Hematopoietic multipotent progenitor cell treated with erythropoietin and hydrocortisone succinate and interleukin-3 and kit ligand, for 6 days (in vitro differentiated cells): ENCODE results near the gene TMEM238.

Experiments
- DNase-seq: peaks from one replicate; pipeline ENCODE4 v3.0.0-alpha.2; 2015

TMEM238 gene

GRCh38 chr19:55354698-55355212 is 29.3 kb downstream of the TMEM238 start, which contains the start of gene COX6B2:
COX6B2 (minus strand) TSS chr19:55354719; CDS start chr19:55354521, 198 bp downstream.
- peak; percentile 42 for DNase-seq

GRCh38 chr19:55353803-55354697 is 30.0 kb downstream of the TMEM238 start:
- DNase-seq = peak; percentile 75

GRCh38 chr19:55353356-55353802 is 30.7 kb downstream of the TMEM238 start:
- DNase-seq = no peak

- no peak for DNase-seq
Measured at GRCh38 chr19:55352549-55353145, 31.4 kb downstream of the TMEM238 start.

- no peak for DNase-seq
Measured at GRCh38 chr19:55352040-55352439, 32.1 kb downstream of the TMEM238 start.

GRCh38 chr19:55350620-55351315 is 33.3 kb downstream of the TMEM238 start:
- no peak for DNase-seq

GRCh38 chr19:55348317-55349034 is 35.6 kb downstream of the TMEM238 start:
- no peak for DNase-seq

GRCh38 chr19:55347442-55348009 is 36.6 kb downstream of the TMEM238 start:
- no peak for DNase-seq

GRCh38 chr19:55346725-55347441 is 37.2 kb downstream of the TMEM238 start:
- no peak for DNase-seq

- DNase-seq = peak; percentile 78
Measured at GRCh38 chr19:55345818-55346724, 38.0 kb downstream of the TMEM238 start.

- no peak for DNase-seq
Measured at GRCh38 chr19:55345101-55345817, 38.8 kb downstream of the TMEM238 start.

GRCh38 chr19:55344444-55344843 is 39.6 kb downstream of the TMEM238 start:
- peak; percentile 61 for DNase-seq

- no peak for DNase-seq
Measured at GRCh38 chr19:55341595-55342531, 42.2 kb downstream of the TMEM238 start.

- peak; percentile 90 for DNase-seq
Measured at GRCh38 chr19:55341171-55341588, 42.9 kb downstream of the TMEM238 start.

GRCh38 chr19:55340784-55341147 is 43.3 kb downstream of the TMEM238 start:
- DNase-seq = peak; percentile 55

- peak; percentile 52 for DNase-seq
Measured at GRCh38 chr19:55339889-55340783, 44.0 kb downstream of the TMEM238 start.
